ENCODE results near the gene ABI3.

GRCh38 chr17:49170216-49170615 is 40.3 kb upstream of the ABI3 start:
- TF ChIP-seq CTCF (conservative IDR thresholded peaks at IDR 0.05): no peak
- no peak for TF ChIP-seq ZFX (IDR thresholded peaks at IDR 0.05)

Data from C4-2B (cell line).